GM23338 (cell line): ENCODE measurements around the gene ANKRD53. TPM values are rescaled to one million over a fixed set of nuclear protein-coding genes. Genes with fewer than 3 reads are reported as not detected.

ENCODE experiments used
- ATAC-seq: fragments of 200-7000 bp; cut with Tn5 transposase; 3 replicates; pipeline ENCODE4 v1.9.1; 2020
- DNase-seq: peaks from one replicate; pipeline ENCODE4 v3.0.0-alpha.2; 2015; ENCODE audit warnings: low spot score
- H2AFZ ChIP-seq: fragments of 200-600 bp; sonication (generic); 2 replicates; pipeline ENCODE4 v1.8.0; 2016; ENCODE audit warnings: antibody characterized with exemption, mild to moderate bottlenecking, moderate library complexity
- H3F3A ChIP-seq: fragments of 200-600 bp; sonication (generic); replicated peaks from 2 replicates; pipeline ENCODE4 v1.8.0; 2017; ENCODE audit warnings: antibody characterized with exemption, mixed run types, low read depth
- H3K27ac ChIP-seq: fragments of 200-600 bp; sonication (generic); 2 replicates; pipeline ENCODE4 v1.6.1; 2016; ENCODE audit warnings: low read depth
- H3K27me3 ChIP-seq: fragments of 200-600 bp; sonication (generic); 2 replicates; pipeline ENCODE4 v1.8.0; 2016; ENCODE audit warnings: mild to moderate bottlenecking, mixed run types, moderate library complexity; ENCODE audit not compliant: insufficient read depth
- H3K36me3 ChIP-seq: fragments of 200-600 bp; sonication (generic); 2 replicates; pipeline ENCODE4 v1.8.0; 2016; ENCODE audit warnings: mild to moderate bottlenecking; ENCODE audit not compliant: insufficient read depth
- H3K4me1 ChIP-seq: fragments of 200-600 bp; sonication (generic); 2 replicates; pipeline ENCODE4 v1.8.0; 2016; ENCODE audit warnings: mild to moderate bottlenecking, moderate library complexity; ENCODE audit not compliant: insufficient read depth
- H3K4me2 ChIP-seq: fragments of 200-600 bp; sonication (generic); 2 replicates; pipeline ENCODE4 v1.7.1; 2017; ENCODE audit warnings: mixed run types
- H3K4me3 ChIP-seq: fragments of 200-600 bp; sonication (generic); 2 replicates; pipeline ENCODE4 v1.6.1; 2016; ENCODE audit warnings: mixed run types
- H3K79me2 ChIP-seq: fragments of 200-600 bp; sonication (generic); replicated peaks from 2 replicates; pipeline ENCODE4 v1.8.0; 2017; ENCODE audit warnings: mild to moderate bottlenecking; ENCODE audit not compliant: insufficient read depth
- H3K9me2 ChIP-seq: fragments of 200-600 bp; sonication (generic); 2 replicates; pipeline ENCODE4 v1.8.0; 2017; ENCODE audit not compliant: insufficient read depth
- H4K20me1 ChIP-seq: fragments of 200-600 bp; sonication (generic); replicated peaks from 2 replicates; pipeline ENCODE4 v1.8.0; 2017; ENCODE audit warnings: mild to moderate bottlenecking; ENCODE audit not compliant: insufficient read depth
- H3K27ac Mint-ChIP-seq: 2 replicates; pipeline ENCODE4 v1.8.0; 2020; ENCODE audit warnings: inconsistent platforms, mild to moderate bottlenecking, moderate library complexity, mixed read lengths
- H3K27me3 Mint-ChIP-seq: 3 replicates; pipeline ENCODE4 v1.8.0; 2022; ENCODE audit warnings: low read depth, mild to moderate bottlenecking, moderate library complexity, mixed read lengths, inconsistent platforms; ENCODE audit not compliant: insufficient read depth, poor library complexity
- H3K36me3 Mint-ChIP-seq: 3 replicates; pipeline ENCODE4 v1.8.0; 2021; ENCODE audit warnings: low read depth, mild to moderate bottlenecking, inconsistent platforms, moderate library complexity, mixed read lengths
- H3K4me1 Mint-ChIP-seq: 3 replicates; pipeline ENCODE4 v1.8.0; 2020; ENCODE audit warnings: mild to moderate bottlenecking, inconsistent platforms, mixed read lengths
- H3K4me3 Mint-ChIP-seq: 3 replicates; pipeline ENCODE4 v1.8.0; 2021; ENCODE audit warnings: moderate library complexity, mild to moderate bottlenecking, inconsistent platforms, mixed read lengths
- H3K9me3 Mint-ChIP-seq: 3 replicates; pipeline ENCODE4 v1.8.0; 2020; ENCODE audit warnings: moderate library complexity, mild to moderate bottlenecking, inconsistent platforms, mixed read lengths
- CREB1 ChIP-seq: fragments of 250-450 bp; sonication (Bioruptor Pico); IDR thresholded peaks from 2 replicates; pipeline ENCODE4 v1.5.0; 2020; ENCODE audit warnings: low read depth, mild to moderate bottlenecking, moderate library complexity
- NANOG ChIP-seq: IDR thresholded peaks from 2 replicates; pipeline ENCODE4 v1.6.1; 2016; ENCODE audit warnings: antibody characterized with exemption, borderline replicate concordance
- POLR2AphosphoS5 ChIP-seq: IDR thresholded peaks from 2 replicates; pipeline ENCODE4 v1.6.1; 2016; ENCODE audit warnings: antibody characterized with exemption, low read depth
- REST ChIP-seq: IDR thresholded peaks from one replicate; pipeline ENCODE4 v1.6.1; 2018; ENCODE audit warnings: antibody characterized with exemption; ENCODE audit not compliant: unreplicated experiment
- ZNF114 ChIP-seq: fragments of 250-450 bp; sonication (Bioruptor Pico); IDR thresholded peaks from 2 replicates; pipeline ENCODE4 v1.5.0; 2020; ENCODE audit warnings: mild to moderate bottlenecking, moderate library complexity
- polyA plus RNA-seq: library from polyadenylated mRNA; unstranded; fragments of >200 nt; fragmentation: Nextera tagmentation; extraction: Ambion mirVana; gene quantifications from 2 replicates; pipeline ENCODE4 v1.2.1, GENCODE V29; 2016
- total RNA-seq: library from RNA; depleted of rRNA; stranded (reverse); fragments of >200 nt; shearing (Covaris generic); gene quantifications from 2 replicates; pipeline ENCODE4 v1.2.3, GENCODE V29; 2014
- TF ChIP-seq, protein P1 (sequence below): IDR thresholded peaks from 2 replicates; pipeline ENCODE4 v1.6.1; 2016; ENCODE audit warnings: antibody characterized with exemption
- TF ChIP-seq, protein P2 (sequence below), 2 experiments: fragments of 200-600 bp in 1 of 2; sonication (generic) in 1 of 2; conservative IDR thresholded peaks; 2 replicates each; pipeline versions ENCODE4 v1.5.1 to v1.6.1; 2016 to 2017; ENCODE audit warnings: antibody characterized with exemption in 2 of 2, low read depth in 2 of 2, mild to moderate bottlenecking in 2 of 2, moderate library complexity in 1 of 2

The ANKRD53 gene
- total and polyA plus RNA-seq, 2 experiments from 2014 or later = 0.32 to 0.73 TPM

DNA sequence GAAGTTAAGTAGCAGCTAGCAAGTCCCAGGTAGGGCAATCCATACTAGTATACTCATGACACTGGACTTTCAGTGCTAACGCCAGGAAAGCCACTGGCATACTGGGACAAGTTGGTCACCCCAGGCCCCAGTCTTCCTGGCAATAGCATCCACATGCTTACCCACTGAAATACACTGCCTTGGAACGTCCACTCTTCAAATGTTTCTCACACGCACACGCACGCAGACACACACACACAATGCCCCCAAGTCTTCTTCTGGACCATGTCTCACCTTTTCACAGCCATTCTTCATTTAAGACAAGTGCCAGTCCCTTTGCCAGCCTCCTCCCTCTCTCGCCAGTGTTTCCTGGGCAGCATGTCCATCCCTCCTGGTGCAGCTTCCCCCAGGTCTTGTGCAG lies 25.0 kb downstream of the ANKRD53 start (continued):
- no peak for TF ChIP-seq REST

- ATAC-seq = no peak
- Histone ChIP-seq H3K27me3 (no peaks in the 10 kb centered on the region), H4K20me1 (no peaks in the 10 kb centered on the region), H3K79me2 (no peaks in the 10 kb centered on the region), H3F3A (no peaks in the 10 kb centered on the region), H3K36me3 (no peaks in the 10 kb centered on the region), H3K4me2 (no peak overlapping the region), H2AFZ (no peak overlapping the region), H3K4me3 (no peak overlapping the region), H3K4me1 (peaks cover 8% of the 10 kb centered on the region; the same call in 1 of the 2 replicates), H3K9me2 (peaks cover 7% of the 10 kb centered on the region; the same call in 1 of the 2 replicates), H3K27ac (no peak overlapping the region)
- H3K27me3 Mint-ChIP-seq = peaks cover 35% of the 10 kb centered on the region
- no peaks in the 10 kb centered on the region for H3K9me3 Mint-ChIP-seq
- no peak overlapping the region for H3K27ac Mint-ChIP-seq
- peaks cover 15% of the 10 kb centered on the region for H3K4me1 Mint-ChIP-seq
- no peak for DNase-seq
- H3K4me3 Mint-ChIP-seq = no peak overlapping the region
- no peaks in the 10 kb centered on the region for H3K36me3 Mint-ChIP-seq
- TF ChIP-seq, protein P1, sequence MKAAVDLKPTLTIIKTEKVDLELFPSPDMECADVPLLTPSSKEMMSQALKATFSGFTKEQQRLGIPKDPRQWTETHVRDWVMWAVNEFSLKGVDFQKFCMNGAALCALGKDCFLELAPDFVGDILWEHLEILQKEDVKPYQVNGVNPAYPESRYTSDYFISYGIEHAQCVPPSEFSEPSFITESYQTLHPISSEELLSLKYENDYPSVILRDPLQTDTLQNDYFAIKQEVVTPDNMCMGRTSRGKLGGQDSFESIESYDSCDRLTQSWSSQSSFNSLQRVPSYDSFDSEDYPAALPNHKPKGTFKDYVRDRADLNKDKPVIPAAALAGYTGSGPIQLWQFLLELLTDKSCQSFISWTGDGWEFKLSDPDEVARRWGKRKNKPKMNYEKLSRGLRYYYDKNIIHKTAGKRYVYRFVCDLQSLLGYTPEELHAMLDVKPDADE = no peak
- TF ChIP-seq REST (no peak), CREB1 (CRISPR knock-in tag) (no peak), POLR2AphosphoS5 (no peak), NANOG (no peak), ZNF114 (CRISPR knock-in tag) (no peak)
- TF ChIP-seq, protein P2, sequence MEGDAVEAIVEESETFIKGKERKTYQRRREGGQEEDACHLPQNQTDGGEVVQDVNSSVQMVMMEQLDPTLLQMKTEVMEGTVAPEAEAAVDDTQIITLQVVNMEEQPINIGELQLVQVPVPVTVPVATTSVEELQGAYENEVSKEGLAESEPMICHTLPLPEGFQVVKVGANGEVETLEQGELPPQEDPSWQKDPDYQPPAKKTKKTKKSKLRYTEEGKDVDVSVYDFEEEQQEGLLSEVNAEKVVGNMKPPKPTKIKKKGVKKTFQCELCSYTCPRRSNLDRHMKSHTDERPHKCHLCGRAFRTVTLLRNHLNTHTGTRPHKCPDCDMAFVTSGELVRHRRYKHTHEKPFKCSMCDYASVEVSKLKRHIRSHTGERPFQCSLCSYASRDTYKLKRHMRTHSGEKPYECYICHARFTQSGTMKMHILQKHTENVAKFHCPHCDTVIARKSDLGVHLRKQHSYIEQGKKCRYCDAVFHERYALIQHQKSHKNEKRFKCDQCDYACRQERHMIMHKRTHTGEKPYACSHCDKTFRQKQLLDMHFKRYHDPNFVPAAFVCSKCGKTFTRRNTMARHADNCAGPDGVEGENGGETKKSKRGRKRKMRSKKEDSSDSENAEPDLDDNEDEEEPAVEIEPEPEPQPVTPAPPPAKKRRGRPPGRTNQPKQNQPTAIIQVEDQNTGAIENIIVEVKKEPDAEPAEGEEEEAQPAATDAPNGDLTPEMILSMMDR (conservative IDR thresholded peaks at IDR 0.05; ENCODE audit: low read depth in 2 of 2) = no peak
Observed at GRCh38 chr2:71003966-71004755, 25.7 kb downstream of the ANKRD53 start.
